ENCODE results near the gene ANKS6. TPM values are rescaled to one million over a fixed set of nuclear protein-coding genes. Genes with fewer than 3 reads are reported as not detected.

ANKS6 gene
- total and polyA plus RNA-seq, 9 of the 15 experiments (the other 6 are each of a cell fraction or from before 2014, with no cell fraction given), result 9.9 to 74.5 (median 36.9) TPM

GRCh38 chr9:98796364-98797101, at the start of gene ANKS6 (continued):
- TF ChIP-seq PYGO2 (tag; IDR thresholded peaks at IDR 0.05) (no peak), LARP7 (IDR thresholded peaks at IDR 0.05) (no peak), ARHGAP35 (IDR thresholded peaks at IDR 0.05; ENCODE audit: partially characterized antibody) (no peak), CBFB (CRISPR knock-in tag; IDR thresholded peaks at IDR 0.05) (no peak), ZNF407 (IDR thresholded peaks at IDR 0.05; ENCODE audit: low read depth) (no peak), CHD4 (IDR thresholded peaks at IDR 0.05; ENCODE audit: insufficient read depth, insufficient replicate concordance, low read depth, low read length, poor library complexity, severe bottlenecking) (no peak), ZNF239 (CRISPR knock-in tag; IDR thresholded peaks at IDR 0.05) (peak; percentile 20; the same call in 1 of the 2 replicates), POLR2AphosphoS2 (IDR thresholded peaks at IDR 0.05; ENCODE audit: low read length) (no peak), MYBL2 (IDR thresholded peaks at IDR 0.05; ENCODE audit: low read depth) (no peak), MYBL2 (CRISPR knock-in tag; IDR thresholded peaks at IDR 0.05; ENCODE audit: borderline replicate concordance) (no peak), SAP30 (IDR thresholded peaks at IDR 0.05; ENCODE audit: borderline replicate concordance, insufficient read depth, low read depth, low read length, poor library complexity, severe bottlenecking) (no peak), KLF13 (tag; IDR thresholded peaks at IDR 0.05; ENCODE audit: borderline replicate concordance, low read depth) (no peak), PREB (CRISPR knock-in tag; IDR thresholded peaks at IDR 0.05) (no peak), RB1 (IDR thresholded peaks at IDR 0.05; ENCODE audit: low read depth) (peak; percentile 97), ZNF668 (CRISPR knock-in tag; IDR thresholded peaks at IDR 0.05) (peak; percentile 70; the same call in 1 of the 2 replicates), SIN3B (IDR thresholded peaks at IDR 0.05; ENCODE audit: low read depth) (no peak), HES1 (IDR thresholded peaks at IDR 0.05; ENCODE audit: low read depth) (no peak)

All from K562 (cell line).